ENCODE results near the gene GRK6.
"Not testable (repeated sequence)": the region's sequence is repeated elsewhere in the genome, so short reads cannot be mapped to it uniquely, and the experiment has no call there.

GRK6 gene

GRCh38 chr5:177399997-177400868, 26.2 kb upstream of the GRK6 start, which contains the start of gene PFN3:
Gene PFN3 (minus strand): TSS chr5:177400661. CDS start chr5:177400576, 85 bp downstream.
- no peak for DNase-seq

DNA sequence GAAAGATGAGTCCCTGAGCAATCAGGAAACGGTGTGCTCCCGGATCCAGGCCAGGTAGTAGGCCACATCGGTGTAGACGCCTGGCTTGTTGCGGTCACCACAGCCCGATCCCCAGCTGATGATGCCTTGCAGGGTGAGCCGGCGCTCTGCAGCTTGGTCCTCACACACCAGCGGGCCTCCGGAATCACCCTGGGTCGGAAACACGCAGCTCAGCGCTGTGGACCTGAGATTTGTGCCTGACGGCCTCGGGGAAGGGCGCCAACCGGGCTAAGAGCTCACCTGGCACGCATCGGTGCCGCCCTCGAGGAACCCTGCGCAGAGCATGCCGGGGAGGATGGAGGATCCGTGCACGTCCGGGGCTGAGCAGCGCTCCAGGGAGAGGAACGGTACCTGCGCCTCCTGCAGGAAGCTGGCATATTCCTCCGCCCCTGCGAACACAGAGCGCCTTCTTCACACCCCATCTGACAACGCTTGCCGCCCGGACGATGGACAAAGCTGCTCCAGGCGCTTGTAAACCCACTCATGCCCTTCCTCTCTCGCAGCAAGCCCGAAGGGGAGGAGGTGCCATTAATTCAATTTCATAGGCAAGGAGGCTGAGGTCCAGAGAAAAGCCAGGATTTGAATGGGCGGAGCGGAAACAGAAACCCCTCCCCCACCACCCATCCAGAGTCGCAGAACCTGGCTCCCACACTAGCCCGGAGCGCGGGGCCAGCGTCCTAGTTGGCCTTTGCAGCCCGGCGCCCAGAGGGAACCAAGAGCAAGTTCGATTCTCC, 24.0 kb upstream of the GRK6 start:
- DNase-seq: peak; percentile 74

DNA sequence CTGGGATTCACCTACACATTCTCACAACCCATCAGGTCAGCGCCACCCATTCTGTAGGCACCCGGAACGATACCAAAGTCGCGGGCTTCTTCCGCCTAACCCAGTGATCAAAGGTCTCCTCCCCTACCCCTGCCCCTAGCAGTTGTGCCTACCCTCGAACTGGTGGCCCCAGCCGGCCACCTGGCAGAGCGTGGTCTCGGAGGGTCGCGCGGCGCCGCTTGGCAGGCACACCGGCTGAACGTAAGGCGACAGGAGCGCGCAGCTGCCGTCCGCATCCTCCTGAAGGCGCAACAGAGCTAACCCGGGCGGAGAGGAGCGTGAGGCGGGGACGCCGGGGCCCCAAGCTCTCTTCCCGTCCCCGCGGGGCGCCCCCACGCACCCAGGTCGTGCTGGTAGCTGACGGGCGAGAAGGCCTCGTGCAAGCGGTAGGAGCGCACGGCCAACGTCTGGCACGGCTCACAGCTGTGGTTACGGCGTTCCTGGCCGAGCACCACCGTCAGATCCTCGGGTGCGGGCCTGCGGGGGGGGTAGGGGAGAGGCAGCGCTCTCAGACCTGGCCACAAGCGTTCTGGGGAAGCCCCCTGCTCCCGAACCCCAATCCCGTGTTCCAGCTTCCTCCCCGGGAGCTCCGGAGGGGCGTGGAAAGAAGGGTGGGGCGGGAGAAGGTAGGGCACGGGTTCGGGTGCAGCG, 23.2 kb upstream of the GRK6 start:
- peak; percentile 45 for DNase-seq

- peak; percentile 86 for DNase-seq
Observed at GRCh38 chr5:177403792-177404640, 22.5 kb upstream of the GRK6 start.

DNA sequence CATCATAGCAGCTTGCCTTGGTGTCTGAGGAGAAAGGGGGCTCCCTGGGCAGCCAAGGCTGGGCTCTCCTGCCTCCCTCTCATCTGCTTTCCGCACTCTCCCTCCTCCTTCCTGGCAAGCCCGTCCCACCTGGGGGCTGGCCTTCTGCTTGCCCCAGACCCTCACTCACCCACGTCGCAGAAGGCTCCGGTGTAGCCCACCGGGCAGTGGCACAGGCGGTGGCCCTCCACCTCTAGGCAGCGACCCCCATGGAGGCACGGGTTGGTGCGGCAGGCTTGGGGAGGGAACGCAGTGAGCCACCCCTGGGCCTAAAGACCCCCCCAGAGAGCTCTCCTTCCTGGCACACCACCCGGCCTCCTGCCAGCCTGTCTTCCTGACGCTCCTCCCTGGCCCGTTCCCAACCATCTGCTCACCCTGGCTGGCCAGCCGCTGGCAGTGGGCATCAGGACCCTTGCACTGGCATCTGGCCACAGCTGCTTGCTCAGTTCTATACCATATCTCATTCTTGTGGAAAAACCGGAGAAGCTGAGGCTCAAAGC, 21.8 kb upstream of the GRK6 start:
- DNase-seq: no peak

GRCh38 chr5:177405312-177405711, 21.2 kb upstream of the GRK6 start:
- no peak for DNase-seq

DNA sequence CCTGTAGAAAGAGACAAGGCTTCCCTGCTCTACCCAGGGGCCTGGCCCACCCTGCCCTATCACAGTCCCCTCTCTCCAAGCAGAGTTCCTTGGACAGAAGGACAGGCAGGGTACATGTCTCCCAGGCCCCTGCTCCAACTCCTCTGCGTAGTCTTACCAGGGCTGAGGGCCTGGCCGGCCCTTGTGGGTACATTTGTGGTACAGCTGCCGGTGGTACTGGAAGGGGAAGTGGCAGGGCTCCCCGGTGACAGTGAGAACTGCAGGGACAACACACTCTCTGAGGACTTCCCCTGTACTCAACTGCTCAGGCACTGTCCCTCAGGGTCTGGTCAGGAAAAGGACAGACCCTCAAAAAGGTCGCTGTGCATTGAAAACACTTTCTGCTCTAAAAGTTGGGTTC, 20.7 kb upstream of the GRK6 start:
- no peak for DNase-seq

DNA sequence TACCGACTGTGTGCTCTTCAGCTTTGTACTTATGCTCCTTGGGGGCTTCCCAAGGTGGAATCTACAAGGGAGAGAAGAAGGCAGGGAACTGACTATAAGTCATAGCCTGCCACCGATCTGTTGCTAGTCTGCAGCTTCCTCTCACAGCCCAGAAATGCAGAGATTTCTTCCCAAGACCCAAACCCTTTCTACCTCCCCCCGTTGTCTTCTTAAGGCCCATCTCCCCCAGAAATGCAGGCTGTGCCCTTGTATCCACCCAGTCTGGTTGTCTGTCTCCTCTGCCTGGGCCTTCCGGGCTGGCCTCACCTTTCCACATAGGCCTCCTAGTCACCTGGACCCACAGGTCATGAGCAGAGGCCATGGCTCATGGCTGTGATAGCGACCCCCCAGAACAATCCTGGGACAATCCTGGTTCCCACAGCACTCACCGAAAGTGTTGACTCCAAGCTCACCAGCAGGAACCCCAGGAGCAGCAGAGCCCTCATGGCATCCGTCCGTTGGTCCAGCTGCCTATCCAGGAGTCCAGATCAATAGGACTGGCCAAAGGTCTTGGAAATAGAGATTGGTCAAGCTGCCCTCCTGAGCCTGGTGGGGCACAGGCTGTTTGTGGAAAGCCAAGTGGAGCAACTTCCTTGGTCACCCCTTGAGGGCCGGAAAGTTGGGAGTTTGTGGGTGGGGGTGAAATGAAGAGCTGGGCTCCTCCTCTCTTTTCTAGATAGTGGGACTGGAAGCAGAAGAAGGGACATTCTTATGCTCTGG, 17.3 kb upstream of the GRK6 start, which contains the start of gene F12:
Gene F12 (minus strand): TSS at position 522 of the 759 bp plus-strand sequence. CDS start 37 bp downstream, at position 485.
- no peak for DNase-seq

DNA sequence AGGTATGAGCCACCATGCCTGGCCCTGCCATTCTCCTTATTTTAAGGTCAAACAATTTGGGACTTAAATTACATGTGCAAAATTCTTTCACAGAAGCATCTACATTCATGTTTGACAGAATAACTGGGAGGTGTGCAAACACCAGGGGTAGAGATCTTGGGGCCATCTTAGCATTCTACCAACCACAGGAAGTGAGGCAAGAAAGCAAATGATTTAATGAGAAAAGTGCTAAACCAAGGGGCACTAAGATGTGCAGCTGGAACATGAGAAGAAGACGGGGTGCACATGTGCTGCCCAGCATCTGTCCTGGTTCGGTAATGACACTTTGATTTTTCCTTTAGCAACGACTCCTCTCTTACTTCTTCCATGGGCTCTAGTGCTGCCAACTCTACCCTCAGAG, 15.9 kb upstream of the GRK6 start:
- DNase-seq: no peak

- no peak for DNase-seq
Observed at GRCh38 chr5:177412603-177413233, 13.8 kb upstream of the GRK6 start.

- no peak for DNase-seq
Observed at GRCh38 chr5:177414481-177414880, 12.0 kb upstream of the GRK6 start.

GRCh38 chr5:177417081-177417480, 9.4 kb upstream of the GRK6 start:
- DNase-seq: not testable (repeated sequence)

GRCh38 chr5:177419046-177419445, 7.4 kb upstream of the GRK6 start:
- no peak for DNase-seq

GRCh38 chr5:177420472-177420871, 6.0 kb upstream of the GRK6 start:
- DNase-seq: not testable (repeated sequence)

DNA sequence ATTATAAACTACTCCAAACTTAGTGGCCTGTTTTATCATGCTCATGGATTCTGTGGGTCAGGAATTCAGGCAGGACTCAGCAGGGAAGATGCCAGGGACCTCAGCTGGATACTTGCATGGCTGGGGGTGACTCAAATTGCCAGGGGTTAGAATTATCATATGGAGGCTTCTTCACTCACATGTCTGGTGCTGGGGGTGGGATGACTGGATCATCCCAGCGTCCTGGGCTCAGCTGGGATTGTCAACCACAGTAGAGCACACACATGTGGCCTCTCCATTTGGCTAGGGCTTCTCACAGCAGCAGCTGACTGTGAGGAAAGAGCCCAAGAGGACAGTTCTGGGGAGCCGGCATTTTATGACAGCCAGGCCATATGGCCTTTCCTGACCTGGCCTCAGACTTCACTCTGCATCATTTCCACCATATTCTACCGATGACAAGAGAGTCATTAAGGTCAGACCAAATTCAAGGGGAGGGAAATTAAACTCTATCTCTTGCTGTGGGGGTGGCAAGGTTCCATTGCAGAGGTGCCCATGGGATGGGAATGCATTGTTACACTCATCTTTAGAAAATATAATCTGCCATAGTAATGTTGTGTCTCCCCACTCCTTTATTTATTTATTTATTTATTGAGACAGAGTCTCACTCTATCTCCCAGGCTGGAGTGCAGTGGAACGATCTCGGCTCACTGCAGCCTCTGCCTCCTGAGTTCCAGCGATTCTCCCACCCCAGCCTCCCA, 5.2 kb upstream of the GRK6 start:
- no peak for DNase-seq

DNA sequence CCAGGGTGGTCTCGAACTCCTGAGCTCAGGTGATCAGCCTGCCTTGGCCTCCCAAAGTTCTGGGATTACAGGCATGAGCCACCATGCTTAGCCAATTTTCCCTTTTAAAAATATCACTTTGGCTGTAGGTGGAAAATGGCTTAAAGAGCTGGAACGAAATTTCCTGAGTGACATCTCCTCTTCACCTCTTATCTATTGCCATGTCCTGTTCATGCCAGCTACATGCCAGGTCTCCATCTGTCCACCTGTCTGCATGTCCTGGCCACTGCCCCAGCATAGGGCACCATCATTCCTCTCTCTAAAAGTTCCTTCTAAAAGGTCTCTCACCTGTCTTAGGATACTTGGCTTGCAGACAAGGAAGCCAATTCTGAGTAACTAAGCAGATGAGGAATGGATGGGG, 2.8 kb upstream of the GRK6 start:
- DNase-seq: no peak

- DNase-seq: no peak
Observed at GRCh38 chr5:177425196-177425800, 1.2 kb upstream of the GRK6 start.

GRCh38 chr5:177425801-177426565, 493 bp upstream of the GRK6 start:
- peak; percentile 100 for DNase-seq

Measured in stimulated activated CD4-positive, alpha-beta T cell treated with anti-CD3 and anti-CD28 coated beads, Interleukin-4, amount 100 ng/mL, for 24 hours (primary cell).